SK-N-SH treated with all-trans-retinoic acid at 6 μM for 48 hours (cell line): ENCODE results near the gene P2RY10.
"Not testable (repeated sequence)": the region's sequence is repeated elsewhere in the genome, so short reads cannot be mapped to it uniquely, and the experiment has no call there.

Experiments
- ATAC-seq: fragments of 200-7000 bp; cut with Tn5 transposase; 3 replicates; pipeline ENCODE4 v1.9.1; 2020; ENCODE audit warnings: mild to moderate bottlenecking, moderate library complexity
- ARNTL ChIP-seq: fragments of 450-650 bp; formaldehyde crosslinking; IDR thresholded peaks from 2 replicates; pipeline ENCODE4 v1.5.0; 2020; ENCODE audit warnings: low read depth, mild to moderate bottlenecking, moderate library complexity, borderline replicate concordance
- ZFP30 ChIP-seq: fragments of 450-650 bp; formaldehyde crosslinking; IDR thresholded peaks from 2 replicates; pipeline ENCODE4 v1.5.0; 2022; ENCODE audit warnings: mild to moderate bottlenecking, moderate library complexity
- TF ChIP-seq, protein P1 (sequence below): fragments of 250-450 bp; sonication (Bioruptor Pico); IDR thresholded peaks from 2 replicates; pipeline ENCODE4 v1.8.0; 2020; ENCODE audit warnings: mild to moderate bottlenecking, moderate library complexity, borderline replicate concordance

Gene P2RY10

DNA sequence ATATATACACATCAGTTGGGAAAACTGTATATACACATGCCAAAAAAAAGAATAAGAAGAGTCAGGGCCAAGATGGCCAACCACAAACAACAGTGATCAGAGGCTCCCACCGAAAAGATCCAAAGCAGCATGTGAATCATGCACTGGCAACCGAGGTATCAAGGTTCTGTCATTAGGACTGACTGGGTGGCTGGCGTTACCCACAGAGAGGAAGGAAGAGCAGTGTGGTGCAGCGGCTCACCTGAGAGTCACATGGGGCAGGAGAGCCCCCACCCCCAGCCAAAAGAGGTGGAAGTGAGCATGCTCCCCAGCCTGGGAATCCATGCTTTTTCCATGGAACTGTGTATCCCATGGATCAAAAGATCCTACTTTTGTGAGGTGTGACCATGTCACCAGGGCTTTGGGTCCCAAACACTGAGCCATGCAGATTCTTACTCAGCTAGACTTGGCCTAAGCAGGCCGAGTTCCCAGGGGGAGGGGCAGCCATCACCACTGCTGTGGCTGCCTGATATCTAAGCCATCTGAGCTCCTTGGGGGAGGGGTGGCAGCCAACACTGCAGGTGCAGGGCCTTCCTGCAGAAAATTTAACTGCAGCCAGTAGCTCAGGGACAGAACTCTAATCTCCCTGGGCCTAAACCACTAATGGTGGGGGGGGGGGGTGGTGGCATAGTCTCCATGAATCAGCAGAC, 52.8 kb downstream of the P2RY10 start:
- TF ChIP-seq ZFP30 (CRISPR knock-in tag) (no peak), ARNTL (CRISPR knock-in tag) (no peak)
- TF ChIP-seq, protein P1, sequence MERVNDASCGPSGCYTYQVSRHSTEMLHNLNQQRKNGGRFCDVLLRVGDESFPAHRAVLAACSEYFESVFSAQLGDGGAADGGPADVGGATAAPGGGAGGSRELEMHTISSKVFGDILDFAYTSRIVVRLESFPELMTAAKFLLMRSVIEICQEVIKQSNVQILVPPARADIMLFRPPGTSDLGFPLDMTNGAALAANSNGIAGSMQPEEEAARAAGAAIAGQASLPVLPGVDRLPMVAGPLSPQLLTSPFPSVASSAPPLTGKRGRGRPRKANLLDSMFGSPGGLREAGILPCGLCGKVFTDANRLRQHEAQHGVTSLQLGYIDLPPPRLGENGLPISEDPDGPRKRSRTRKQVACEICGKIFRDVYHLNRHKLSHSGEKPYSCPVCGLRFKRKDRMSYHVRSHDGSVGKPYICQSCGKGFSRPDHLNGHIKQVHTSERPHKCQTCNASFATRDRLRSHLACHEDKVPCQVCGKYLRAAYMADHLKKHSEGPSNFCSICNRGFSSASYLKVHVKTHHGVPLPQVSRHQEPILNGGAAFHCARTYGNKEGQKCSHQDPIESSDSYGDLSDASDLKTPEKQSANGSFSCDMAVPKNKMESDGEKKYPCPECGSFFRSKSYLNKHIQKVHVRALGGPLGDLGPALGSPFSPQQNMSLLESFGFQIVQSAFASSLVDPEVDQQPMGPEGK (CRISPR knock-in tag), result no peak
- ATAC-seq, result no peak

DNA sequence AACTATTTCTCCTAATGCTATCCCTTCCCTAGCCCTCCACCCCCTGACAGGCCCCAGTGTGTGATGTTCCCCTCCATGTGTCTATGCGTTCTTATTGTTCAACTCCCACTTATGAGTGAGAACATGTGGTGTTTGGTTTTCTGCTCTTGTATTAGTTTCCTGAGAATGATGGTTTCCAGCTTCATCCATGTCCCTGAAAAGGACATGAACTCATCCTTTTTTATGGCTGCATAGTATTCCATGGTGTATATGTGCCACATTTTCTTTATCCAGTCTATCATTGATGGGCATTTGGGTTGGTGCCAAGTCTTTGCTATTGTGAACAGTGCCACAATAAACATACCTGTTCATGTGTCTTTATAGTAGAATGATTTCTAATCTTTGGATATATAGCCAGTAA, 62.3 kb downstream of the P2RY10 start:
- ATAC-seq, result not testable (repeated sequence)
